Bronchial epithelial cell (primary cell): ENCODE data around the gene DCD. TPM values are rescaled to one million over a fixed set of nuclear protein-coding genes. Genes with fewer than 3 reads are reported as not detected.

ENCODE experiments used
- DNase-seq: peaks from one replicate; pipeline ENCODE4 v3.0.0-alpha.2; 2010; ENCODE audit warnings: low read depth
- FAIRE-seq: peaks from 2 replicates; lab custom pipeline; 2011; peaks lifted over from hg19 to GRCh38; lab: Jason Lieb, UNC
- H3K27me3 ChIP-seq: 2 replicates; pipeline ENCODE4 v1.5.1; 2011; ENCODE audit warnings: low read length; ENCODE audit not compliant: control insufficient read depth, insufficient read depth
- H3K36me3 ChIP-seq: 2 replicates; pipeline ENCODE4 v1.5.1; 2011; ENCODE audit warnings: low read length; ENCODE audit not compliant: control insufficient read depth, insufficient read depth
- H3K4me3 ChIP-seq: 2 replicates; pipeline ENCODE4 v1.5.1; 2011; ENCODE audit warnings: mild to moderate bottlenecking, low read depth, low read length, control low read depth
- CTCF ChIP-seq: IDR thresholded peaks from 2 replicates; pipeline ENCODE4 v1.5.1; 2011; ENCODE audit warnings: mild to moderate bottlenecking, moderate library complexity, low read length, control low read depth, inconsistent platforms; ENCODE audit not compliant: insufficient read depth, severe bottlenecking
- total RNA-seq: library from RNA; depleted of rRNA; stranded (reverse); fragments of >200 nt; gene quantifications from 2 replicates; pipeline ENCODE4 v1.2.1, GENCODE V29; 2014

The DCD gene
- total RNA-seq, 1 donor from 2014 or later, result not detected

GRCh38 chr12:54627304-54627703, 20.9 kb downstream of the DCD start:
- TF ChIP-seq CTCF, result no peak
- Histone ChIP-seq H3K27me3 (no peaks in the 10 kb centered on the region), H3K36me3 (no peaks in the 10 kb centered on the region), H3K4me3 (no peak overlapping the region)
- FAIRE-seq, result no peak
- no peak for DNase-seq

GRCh38 chr12:54625598-54625997, 22.6 kb downstream of the DCD start:
- FAIRE-seq (no peak), DNase-seq (no peak)
- no peak overlapping the region for H3K4me3 ChIP-seq

GRCh38 chr12:54624315-54625279, 23.6 kb downstream of the DCD start:
- no peak for FAIRE-seq
- no peak for DNase-seq
- Histone ChIP-seq H3K36me3 (no peaks in the 10 kb centered on the region), H3K27me3 (no peaks in the 10 kb centered on the region), H3K4me3 (no peak overlapping the region)
- no peak for TF ChIP-seq CTCF

More at GRCh38 chr12:54625598-54625997, 22.6 kb downstream of the DCD start:
- Histone ChIP-seq H3K27me3 (no peaks in the 10 kb centered on the region), H3K36me3 (no peaks in the 10 kb centered on the region)
- no peak for TF ChIP-seq CTCF

- H3K4me3 ChIP-seq, result no peak overlapping the region
These were observed 25.5 kb downstream of the DCD start for GRCh38 chr12:54622463-54623183.

GRCh38 chr12:54616933-54617680, 31.1 kb downstream of the DCD start:
- FAIRE-seq, result peak; percentile 47
- no peaks in the 10 kb centered on the region for H3K27me3 ChIP-seq
- H3K4me3 ChIP-seq, result no peak overlapping the region
- no peak for TF ChIP-seq CTCF
- no peaks in the 10 kb centered on the region for H3K36me3 ChIP-seq
- DNase-seq, result no peak

More at GRCh38 chr12:54622463-54623183, 25.5 kb downstream of the DCD start:
- DNase-seq (peak; percentile 42), FAIRE-seq (no peak)
- Histone ChIP-seq H3K27me3 (no peaks in the 10 kb centered on the region), H3K36me3 (no peaks in the 10 kb centered on the region)
- no peak for TF ChIP-seq CTCF
